Measurements from ENCODE around the gene CITED4.

Gene CITED4

GRCh38 chr1:40855513-40855912 lies 6.7 kb downstream of the CITED4 start:
- Histone ChIP-seq H3K4me3 (no peak overlapping the region), H3K27ac (no peak overlapping the region)
- TF ChIP-seq, protein P1, sequence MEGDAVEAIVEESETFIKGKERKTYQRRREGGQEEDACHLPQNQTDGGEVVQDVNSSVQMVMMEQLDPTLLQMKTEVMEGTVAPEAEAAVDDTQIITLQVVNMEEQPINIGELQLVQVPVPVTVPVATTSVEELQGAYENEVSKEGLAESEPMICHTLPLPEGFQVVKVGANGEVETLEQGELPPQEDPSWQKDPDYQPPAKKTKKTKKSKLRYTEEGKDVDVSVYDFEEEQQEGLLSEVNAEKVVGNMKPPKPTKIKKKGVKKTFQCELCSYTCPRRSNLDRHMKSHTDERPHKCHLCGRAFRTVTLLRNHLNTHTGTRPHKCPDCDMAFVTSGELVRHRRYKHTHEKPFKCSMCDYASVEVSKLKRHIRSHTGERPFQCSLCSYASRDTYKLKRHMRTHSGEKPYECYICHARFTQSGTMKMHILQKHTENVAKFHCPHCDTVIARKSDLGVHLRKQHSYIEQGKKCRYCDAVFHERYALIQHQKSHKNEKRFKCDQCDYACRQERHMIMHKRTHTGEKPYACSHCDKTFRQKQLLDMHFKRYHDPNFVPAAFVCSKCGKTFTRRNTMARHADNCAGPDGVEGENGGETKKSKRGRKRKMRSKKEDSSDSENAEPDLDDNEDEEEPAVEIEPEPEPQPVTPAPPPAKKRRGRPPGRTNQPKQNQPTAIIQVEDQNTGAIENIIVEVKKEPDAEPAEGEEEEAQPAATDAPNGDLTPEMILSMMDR (IDR thresholded peaks at IDR 0.05) = no peak
- DNase-seq (ENCODE audit: low spot score) = no peak

DNA sequence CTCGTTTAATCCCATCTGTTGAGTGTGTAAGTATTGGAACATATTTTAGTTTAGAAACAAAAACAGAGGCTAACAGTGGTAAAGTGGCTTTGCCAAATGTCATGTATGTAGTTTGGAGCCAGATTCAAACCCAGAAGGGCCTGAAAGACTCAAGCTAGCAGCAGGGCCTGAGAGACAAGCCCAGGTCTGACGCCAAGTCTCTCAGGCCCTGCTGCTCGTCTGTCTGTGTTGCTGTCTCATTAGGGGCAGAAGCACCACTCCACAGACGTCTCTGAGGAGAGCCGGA lies 8.3 kb downstream of the CITED4 start:
- peak overlapping the region; percentile 30 to 54 for H3K27ac ChIP-seq
- TF ChIP-seq, protein P1 (IDR thresholded peaks at IDR 0.05) = no peak
- DNase-seq (ENCODE audit: low spot score) = no peak

GRCh38 chr1:40853113-40853884 lies 8.9 kb downstream of the CITED4 start:
- no peak for DNase-seq (ENCODE audit: low spot score)
- Histone ChIP-seq H3K27ac (peak overlapping the region; percentile 30 to 54), H3K4me3 (no peak overlapping the region)
- TF ChIP-seq, protein P1 (IDR thresholded peaks at IDR 0.05) = no peak

More for the DNA sequence above, 8.3 kb downstream of the CITED4 start:
- no peak overlapping the region for H3K4me3 ChIP-seq

GRCh38 chr1:40851643-40852042 lies 10.5 kb downstream of the CITED4 start:
- Histone ChIP-seq H3K27ac (no peak overlapping the region), H3K4me3 (no peak overlapping the region)
- TF ChIP-seq, protein P1 (IDR thresholded peaks at IDR 0.05) = no peak
- DNase-seq (ENCODE audit: low spot score) = no peak

DNA sequence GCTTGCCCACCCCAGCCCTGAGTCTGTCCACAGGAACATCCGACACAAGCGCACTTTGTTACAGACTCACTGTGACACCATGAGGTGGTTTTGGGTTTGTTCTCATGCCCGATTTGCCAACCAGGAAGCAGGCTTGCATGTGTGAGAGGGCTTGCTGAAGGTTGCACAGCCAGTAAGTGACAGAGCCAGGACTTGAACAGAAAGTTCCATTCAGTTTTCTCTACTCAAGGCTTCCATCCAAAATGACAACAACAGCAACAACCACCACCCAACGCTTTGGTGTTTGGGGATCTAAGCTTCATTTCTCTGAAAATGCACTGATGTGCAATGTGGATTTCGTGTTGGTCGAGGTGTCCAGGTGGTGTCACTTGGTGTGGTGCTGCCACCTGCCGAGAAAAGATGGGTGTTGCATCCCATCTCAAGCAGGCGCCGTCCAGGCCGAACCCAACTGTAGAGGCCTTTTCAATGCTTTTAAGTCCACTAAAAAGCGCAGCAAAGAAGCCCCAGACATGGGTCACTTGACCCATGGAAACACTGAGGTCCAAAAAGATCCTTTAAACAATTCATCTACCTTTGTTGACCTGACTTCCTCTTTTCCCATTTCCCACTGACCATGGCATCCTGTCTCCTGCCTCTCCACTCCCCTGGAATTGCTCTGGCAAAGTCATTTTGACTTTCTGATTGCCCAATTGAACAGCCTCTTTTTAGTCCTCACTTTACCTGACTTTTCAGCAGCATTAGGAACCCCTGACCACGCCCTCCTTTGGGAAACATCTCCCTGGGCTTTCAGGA lies 12.2 kb downstream of the CITED4 start:
- H3K27ac ChIP-seq = no peak overlapping the region
- TF ChIP-seq, protein P1 (IDR thresholded peaks at IDR 0.05) = peak; percentile 83
- no peak overlapping the region for H3K4me3 ChIP-seq
- no peak for DNase-seq (ENCODE audit: low spot score)

DNA sequence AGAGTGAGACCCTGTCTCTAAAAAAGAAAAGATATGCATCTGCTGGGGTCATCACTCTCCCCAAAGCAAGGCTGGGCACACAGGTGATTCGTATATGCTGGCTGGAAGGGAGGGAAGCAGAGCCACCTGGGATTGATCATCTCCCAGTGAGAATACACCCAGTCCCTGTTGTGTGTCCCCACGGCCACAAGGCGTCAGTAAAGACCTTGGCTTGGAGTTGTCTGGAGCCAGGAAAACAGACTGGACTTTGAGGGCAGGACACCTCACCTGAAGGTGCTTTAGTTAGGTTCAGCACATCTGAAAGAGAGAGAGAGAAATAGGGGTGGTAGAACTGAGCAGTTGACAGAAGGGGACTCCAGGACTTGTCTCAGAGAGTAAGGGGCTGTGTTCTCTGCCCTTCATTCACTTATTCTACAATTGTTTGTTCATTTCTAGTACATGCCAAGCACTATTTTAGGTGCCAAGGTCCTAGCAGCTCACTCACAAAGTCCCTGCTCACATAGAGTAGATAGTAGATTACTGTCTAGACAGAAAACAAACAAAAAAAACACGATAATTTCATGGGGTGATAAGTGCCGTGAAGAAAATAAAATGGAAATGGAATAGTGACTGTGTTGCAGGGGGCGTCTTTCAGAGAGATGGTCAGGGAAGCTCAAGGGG lies 13.5 kb downstream of the CITED4 start:
- TF ChIP-seq, protein P1 (IDR thresholded peaks at IDR 0.05) = peak; percentile 84
- no peak overlapping the region for H3K27ac ChIP-seq
- no peak for DNase-seq (ENCODE audit: low spot score)
- H3K4me3 ChIP-seq = no peak overlapping the region
